Gastroesophageal sphincter (tissue), 4 donors: ENCODE results near the gene HSD17B10. TPM values are rescaled to one million over a fixed set of nuclear protein-coding genes. Genes with fewer than 3 reads are reported as not detected.
A peak's percentile ranks its signal among the peaks of the same experiment; 100 is the strongest.

Source experiments
- ATAC-seq: fragments of 150-250 bp; one replicate; pipeline ENCODE4 v1.9.1; 2016; ENCODE audit warnings: mild to moderate bottlenecking, moderate library complexity
- H3K27ac ChIP-seq, 4 donors: fragments of 200-600 bp; sonication (generic) in 3 of 4; 1 replicate in 3 of 4; 2 replicates in 1 of 4; pipeline ENCODE4 v1.5.1; 2016 to 2019
- H3K27me3 ChIP-seq: fragments of 200-600 bp; sonication (generic); one replicate; pipeline ENCODE4 v1.5.1; 2019
- H3K36me3 ChIP-seq, 2 donors: fragments of 200-600 bp; sonication (generic); one replicate each; pipeline ENCODE4 v1.5.1; 2019; ENCODE audit warnings: control low read depth in 1 of 2
- H3K4me1 ChIP-seq, 3 donors: fragments of 200-600 bp; sonication (generic); 1 replicate in 2 of 3; 2 replicates in 1 of 3; pipeline ENCODE4 v1.5.1; 2016 to 2019; ENCODE audit warnings: control low read depth in 2 of 3
- H3K4me3 ChIP-seq, 2 donors: fragments of 200-600 bp; sonication (generic); one replicate each; pipeline ENCODE4 v1.5.1; 2019; ENCODE audit warnings: mild to moderate bottlenecking in 1 of 2, moderate library complexity in 1 of 2
- H3K9me3 ChIP-seq, 3 donors: fragments of 200-600 bp; sonication (generic); one replicate each; pipeline ENCODE4 v1.5.1; 2017 to 2019; ENCODE audit warnings: control low read depth in 2 of 3
- EP300 ChIP-seq: sonication (generic); formaldehyde crosslinking; IDR thresholded peaks from one replicate; pipeline ENCODE4 v1.6.1; 2017; ENCODE audit warnings: antibody characterized with exemption, mild to moderate bottlenecking
- POLR2A ChIP-seq, 2 donors: fragments of 450-650 bp; IDR thresholded peaks; one replicate each; pipeline ENCODE4 v1.6.1; 2017; ENCODE audit warnings: antibody characterized with exemption in 2 of 2, mild to moderate bottlenecking in 2 of 2, moderate library complexity in 1 of 2
- POLR2AphosphoS5 ChIP-seq: sonication (generic); formaldehyde crosslinking; IDR thresholded peaks from one replicate; pipeline ENCODE4 v1.6.1; 2017; ENCODE audit warnings: antibody characterized with exemption
- WGBS, 2 donors: methylation state at CpG; one replicate each; pipeline ENCODE4 v1.1.5; 2018; ENCODE audit warnings: low coverage in 1 of 2; 5-methylcytosine and 5-hydroxymethylcytosine counted together
- total RNA-seq, 4 donors: library from RNA; depleted of rRNA; stranded (reverse); fragments of >200 nt; gene quantifications; one replicate each; pipeline ENCODE4 v1.1.0, GENCODE V29; 2016
- TF ChIP-seq, protein P1 (sequence below), 4 experiments: fragments of 200-600 bp in 2 of 4; fragments of 450-650 bp in 2 of 4; sonication (generic) in 1 of 4; IDR thresholded peaks; one replicate each; pipeline ENCODE4 v1.5.1; 2017 to 2019; ENCODE audit warnings: antibody characterized with exemption in 4 of 4, mild to moderate bottlenecking in 2 of 4, moderate library complexity in 2 of 4

HSD17B10 gene
- total RNA-seq, 4 donors from 2014 or later, result 75.6 to 114 (median 106) TPM

DNA sequence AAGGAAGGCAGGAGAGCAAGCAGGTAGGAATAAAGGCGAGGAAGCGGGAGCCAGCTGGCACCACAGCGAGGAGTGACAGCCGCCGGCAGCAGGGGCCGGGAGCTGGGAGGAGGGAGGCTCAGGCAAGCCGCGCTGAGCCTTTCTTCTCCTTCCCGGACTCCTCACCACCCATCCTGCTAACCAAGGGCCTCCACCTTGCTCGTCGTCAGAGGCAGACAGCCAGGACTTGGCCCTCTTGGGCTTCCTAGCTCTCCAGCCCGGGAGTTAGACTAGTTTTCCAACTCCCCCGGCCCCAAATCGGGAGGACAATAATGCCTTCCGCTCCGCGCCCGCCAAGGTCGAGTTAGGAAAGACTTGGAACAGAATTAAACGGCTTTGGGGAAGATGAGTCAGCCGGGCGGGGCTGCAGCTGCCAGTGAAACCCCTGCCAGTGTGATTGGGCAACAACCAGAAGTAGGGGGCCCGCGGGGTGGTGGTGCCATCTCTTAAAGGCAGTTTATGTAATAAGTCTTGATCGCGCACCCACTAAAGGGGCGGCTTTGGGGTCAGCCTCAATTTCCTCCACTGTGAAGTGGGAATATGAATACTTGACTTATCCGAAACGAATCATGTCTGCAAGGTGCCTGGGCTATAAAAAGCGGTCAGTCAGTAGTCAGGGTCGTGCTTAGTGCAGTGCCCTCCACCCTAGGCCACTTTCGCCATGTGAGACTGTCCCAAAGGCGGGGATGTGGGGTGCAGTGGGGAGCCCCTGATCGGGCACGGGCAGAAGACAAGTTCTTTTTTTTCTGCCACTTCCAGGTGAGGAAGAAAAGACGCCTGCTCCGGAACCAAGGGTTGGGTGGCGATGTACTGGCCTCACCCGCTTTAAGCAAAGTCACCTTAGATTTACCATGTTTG lies 6.7 kb upstream of the HSD17B10 start:
- H3K27ac ChIP-seq, result peak overlapping the region; percentile 74 to 85 (median 78)
- H3K36me3 ChIP-seq, result no peaks in the 10 kb centered on the region
- H3K9me3 ChIP-seq, result no peaks in the 10 kb centered on the region
- 4 to 24% methylated on average over 5 to 10 of the region's 39 CpGs for WGBS, 2 donors
- peaks cover 0 to 21% (median 2%) of the 10 kb centered on the region in 3 donors for H3K4me1 ChIP-seq
- no peak for TF ChIP-seq POLR2A (IDR thresholded peaks at IDR 0.05)
- TF ChIP-seq POLR2AphosphoS5, result peak; percentile 77
- peak overlapping the region; percentile 22 to 44 for H3K4me3 ChIP-seq
- H3K27me3 ChIP-seq, result no peaks in the 10 kb centered on the region
- ATAC-seq, result peak; percentile 86

DNA sequence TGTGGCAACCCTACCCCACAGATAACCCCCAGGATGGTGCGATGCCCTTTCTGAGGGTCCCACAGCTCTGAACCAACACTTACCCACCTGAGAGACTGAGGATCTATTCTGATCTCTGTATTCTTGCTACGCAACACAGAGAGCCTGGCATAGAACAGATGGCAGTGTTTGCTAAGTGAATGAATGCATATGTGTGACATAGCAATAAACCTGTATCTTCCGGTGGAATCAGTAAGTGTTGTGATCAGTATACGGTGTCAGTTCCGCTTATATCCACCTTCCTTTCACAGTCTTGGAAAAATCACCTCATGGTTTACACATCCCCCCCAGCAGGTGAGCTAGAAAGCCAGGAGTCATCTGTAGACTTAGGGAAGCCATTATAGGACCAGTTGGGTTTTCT lies 5.9 kb upstream of the HSD17B10 start:
- TF ChIP-seq, protein P1, sequence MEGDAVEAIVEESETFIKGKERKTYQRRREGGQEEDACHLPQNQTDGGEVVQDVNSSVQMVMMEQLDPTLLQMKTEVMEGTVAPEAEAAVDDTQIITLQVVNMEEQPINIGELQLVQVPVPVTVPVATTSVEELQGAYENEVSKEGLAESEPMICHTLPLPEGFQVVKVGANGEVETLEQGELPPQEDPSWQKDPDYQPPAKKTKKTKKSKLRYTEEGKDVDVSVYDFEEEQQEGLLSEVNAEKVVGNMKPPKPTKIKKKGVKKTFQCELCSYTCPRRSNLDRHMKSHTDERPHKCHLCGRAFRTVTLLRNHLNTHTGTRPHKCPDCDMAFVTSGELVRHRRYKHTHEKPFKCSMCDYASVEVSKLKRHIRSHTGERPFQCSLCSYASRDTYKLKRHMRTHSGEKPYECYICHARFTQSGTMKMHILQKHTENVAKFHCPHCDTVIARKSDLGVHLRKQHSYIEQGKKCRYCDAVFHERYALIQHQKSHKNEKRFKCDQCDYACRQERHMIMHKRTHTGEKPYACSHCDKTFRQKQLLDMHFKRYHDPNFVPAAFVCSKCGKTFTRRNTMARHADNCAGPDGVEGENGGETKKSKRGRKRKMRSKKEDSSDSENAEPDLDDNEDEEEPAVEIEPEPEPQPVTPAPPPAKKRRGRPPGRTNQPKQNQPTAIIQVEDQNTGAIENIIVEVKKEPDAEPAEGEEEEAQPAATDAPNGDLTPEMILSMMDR (IDR thresholded peaks at IDR 0.05), result no peak
- TF ChIP-seq POLR2A (IDR thresholded peaks at IDR 0.05) (no peak), POLR2AphosphoS5 (no peak), EP300 (no peak)
- no peak for ATAC-seq
- WGBS, 2 donors, result 60 to 86% methylated on average over 2 to 5 of the region's 5 CpGs
- Histone ChIP-seq H3K4me3 (no peak overlapping the region), H3K27ac (peak overlapping the region in 3 of 4 donors; percentile 74 to 78 (median 77)), H3K4me1 (peaks cover 0 to 21% (median 2%) of the 10 kb centered on the region in 3 donors), H3K27me3 (no peaks in the 10 kb centered on the region), H3K9me3 (no peaks in the 10 kb centered on the region), H3K36me3 (no peaks in the 10 kb centered on the region)

DNA sequence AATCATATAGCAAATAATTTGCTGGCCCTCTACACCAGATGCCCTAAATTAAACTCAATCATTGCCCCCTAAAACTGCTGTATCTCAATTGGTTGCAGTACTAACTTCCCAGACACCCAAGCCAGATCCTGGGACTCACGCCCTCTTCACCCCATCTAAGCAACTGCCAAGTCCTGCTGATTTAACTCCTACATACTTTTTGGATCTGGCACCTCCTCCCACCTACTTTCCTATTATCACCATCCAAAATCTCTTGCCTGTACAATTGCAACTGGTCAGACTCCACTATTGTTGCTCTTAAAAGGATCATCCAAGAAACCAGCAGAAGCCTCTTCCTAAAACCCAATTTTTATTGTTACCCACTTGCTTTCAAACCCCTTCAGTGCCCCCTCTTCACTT lies 4.7 kb upstream of the HSD17B10 start:
- no peaks in the 10 kb centered on the region for H3K9me3 ChIP-seq
- H3K27ac ChIP-seq, result no peak overlapping the region
- no peaks in the 10 kb centered on the region for H3K36me3 ChIP-seq
- no peaks in the 10 kb centered on the region for H3K27me3 ChIP-seq
- WGBS, 2 donors, result 0 to 50% methylated on average over 1 of the region's 1 CpG
- peaks cover 0 to 27% (median 2%) of the 10 kb centered on the region in 3 donors for H3K4me1 ChIP-seq
- TF ChIP-seq POLR2A (IDR thresholded peaks at IDR 0.05) (no peak), POLR2AphosphoS5 (no peak), EP300 (no peak)
- TF ChIP-seq, protein P1 (IDR thresholded peaks at IDR 0.05), result no peak
- ATAC-seq, result no peak
- no peak overlapping the region for H3K4me3 ChIP-seq

DNA sequence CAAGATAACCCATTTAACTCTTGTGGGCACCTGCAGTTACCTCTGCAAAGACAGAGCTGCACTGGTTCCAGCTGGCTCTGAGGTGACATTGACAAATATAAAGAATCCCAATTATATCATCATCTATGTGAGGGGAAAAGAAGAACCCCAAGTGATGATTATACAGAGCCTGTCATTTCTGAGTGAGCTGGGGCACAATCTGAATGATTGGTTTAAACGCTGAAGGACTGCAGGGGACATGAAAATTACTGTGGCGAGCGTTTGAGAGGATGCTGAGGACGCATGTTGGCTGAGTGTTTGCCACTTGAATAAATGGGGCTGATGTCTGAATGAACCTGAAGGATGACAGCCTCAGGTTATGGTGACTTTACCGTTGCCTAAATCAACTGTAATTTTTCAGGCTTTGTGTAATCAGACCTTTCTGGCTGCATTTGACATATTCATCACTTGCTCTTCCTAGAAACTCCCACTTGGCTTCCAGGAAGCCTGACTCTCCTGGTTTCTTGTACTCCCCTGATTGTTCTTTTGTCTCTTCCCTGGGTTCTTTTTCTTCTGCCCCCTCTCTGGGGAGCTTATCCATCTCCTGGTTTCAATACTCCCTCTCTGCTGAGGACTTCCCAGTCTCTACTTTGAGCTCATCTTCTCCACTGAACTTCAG lies 4.1 kb upstream of the HSD17B10 start:
- H3K4me3 ChIP-seq, result no peak overlapping the region
- 20 to 40% methylated on average over 1 of the region's 5 CpGs for WGBS, 2 donors
- H3K36me3 ChIP-seq, result no peaks in the 10 kb centered on the region
- no peak for ATAC-seq
- TF ChIP-seq, protein P1 (IDR thresholded peaks at IDR 0.05), result no peak
- no peak for TF ChIP-seq POLR2A (IDR thresholded peaks at IDR 0.05)
- TF ChIP-seq POLR2AphosphoS5, result no peak
- TF ChIP-seq EP300, result no peak
- H3K27me3 ChIP-seq, result no peaks in the 10 kb centered on the region
- no peak overlapping the region for H3K27ac ChIP-seq
- no peaks in the 10 kb centered on the region for H3K9me3 ChIP-seq
- peaks cover 0 to 32% (median 2%) of the 10 kb centered on the region in 3 donors for H3K4me1 ChIP-seq

DNA sequence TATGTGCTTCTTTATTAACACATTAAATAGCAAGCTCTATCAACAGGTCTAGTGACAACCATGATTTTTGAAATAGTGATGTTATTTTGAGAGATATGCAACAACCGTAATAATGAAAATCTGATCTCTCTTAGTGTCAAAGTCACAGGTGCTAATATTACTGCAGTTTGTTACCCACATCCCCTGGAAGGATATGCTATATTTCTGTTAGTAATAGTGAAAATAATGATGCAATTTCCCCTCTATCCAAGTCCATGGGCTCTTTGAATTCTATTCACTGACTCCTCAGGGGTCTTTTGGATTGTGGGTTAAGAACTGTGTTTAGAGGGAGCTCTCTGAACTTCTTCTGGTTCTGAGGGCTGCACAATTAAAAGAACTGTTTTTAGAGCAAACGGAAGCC lies 3.0 kb upstream of the HSD17B10 start:
- Histone ChIP-seq H3K36me3 (peaks cover 0 to 6% of the 10 kb centered on the region in 2 donors), H3K27ac (no peak overlapping the region), H3K27me3 (no peaks in the 10 kb centered on the region), H3K9me3 (no peaks in the 10 kb centered on the region), H3K4me3 (no peak overlapping the region), H3K4me1 (peaks cover 0 to 35% (median 2%) of the 10 kb centered on the region in 3 donors)
- 50 to 64% methylated on average over 2 of the region's 2 CpGs for WGBS, 2 donors
- TF ChIP-seq, protein P1 (IDR thresholded peaks at IDR 0.05), result no peak
- TF ChIP-seq POLR2AphosphoS5 (no peak), POLR2A (IDR thresholded peaks at IDR 0.05) (no peak), EP300 (no peak)
- ATAC-seq, result no peak
